A549 (cell line): Measurements from ENCODE around the gene FSD2. TPM values are rescaled to one million over a fixed set of nuclear protein-coding genes. Genes with fewer than 3 reads are reported as not detected.

Experiments used
- CBX2 ChIP-seq: fragments of 200-600 bp; sonication (generic); IDR thresholded peaks from 2 replicates; pipeline ENCODE4 v1.6.1; 2016; ENCODE audit warnings: low read depth, mild to moderate bottlenecking, borderline replicate concordance
- CHD2 ChIP-seq: fragments of 150-350 bp; IDR thresholded peaks from 2 replicates; pipeline ENCODE4 v1.6.1; 2014; ENCODE audit warnings: low read length; ENCODE audit not compliant: partially characterized antibody
- CTCF ChIP-seq: fragments of >200 bp; sonication (Bioruptor Twin); formaldehyde crosslinking; IDR thresholded peaks from 3 replicates; pipeline ENCODE4 v1.5.1; 2016
- E2F6 ChIP-seq: IDR thresholded peaks from 2 replicates; pipeline ENCODE4 v1.6.1; 2012; ENCODE audit warnings: low read depth, borderline replicate concordance
- EHMT2 ChIP-seq: fragments of 200-600 bp; sonication (generic); IDR thresholded peaks from 2 replicates; pipeline ENCODE4 v1.6.1; 2016; ENCODE audit warnings: antibody characterized with exemption, low read depth, mild to moderate bottlenecking, moderate library complexity
- ELK1 ChIP-seq: fragments of 150-350 bp; IDR thresholded peaks from 2 replicates; pipeline ENCODE4 v1.6.1; 2014; ENCODE audit warnings: low read depth, mild to moderate bottlenecking, low read length
- ESRRA ChIP-seq: fragments of 150-350 bp; IDR thresholded peaks from 2 replicates; pipeline ENCODE4 v1.6.1; 2014; ENCODE audit warnings: mild to moderate bottlenecking, low read length, borderline replicate concordance
- FOSB ChIP-seq: fragments of 250-450 bp; sonication (Bioruptor Pico); IDR thresholded peaks from 2 replicates; pipeline ENCODE4 v1.5.0; 2020; ENCODE audit warnings: mild to moderate bottlenecking, moderate library complexity
- FOSL2 ChIP-seq, 2 experiments: fragments of 450-650 bp in 1 of 2; fragments of >200 bp in 1 of 2; sonication (Bioruptor Twin) in 1 of 2; formaldehyde crosslinking; IDR thresholded peaks; 2 replicates each; pipeline versions ENCODE4 v1.5.0 to v1.6.1; 2016 to 2020; ENCODE audit warnings: mild to moderate bottlenecking in 1 of 2, moderate library complexity in 1 of 2
- FOXS1 ChIP-seq: fragments of 250-450 bp; sonication (Bioruptor Pico); IDR thresholded peaks from 2 replicates; pipeline ENCODE4 v1.5.0; 2020; ENCODE audit warnings: mild to moderate bottlenecking, moderate library complexity
- GATA3 ChIP-seq: IDR thresholded peaks from 2 replicates; pipeline ENCODE4 v1.6.1; 2012; ENCODE audit warnings: borderline replicate concordance
- HOXA7 ChIP-seq: fragments of 250-450 bp; sonication (Bioruptor Pico); IDR thresholded peaks from 2 replicates; pipeline ENCODE4 v1.5.0; 2020; ENCODE audit warnings: mild to moderate bottlenecking, moderate library complexity
- JUN ChIP-seq, 2 experiments: fragments of >200 bp; sonication (Bioruptor Twin); formaldehyde crosslinking; IDR thresholded peaks; 2 replicates in 1 of 2; 3 replicates in 1 of 2; pipeline ENCODE4 v1.6.1; 2016 to 2017
- KDM5A ChIP-seq: fragments of 200-600 bp; sonication (generic); IDR thresholded peaks from 2 replicates; pipeline ENCODE4 v1.6.1; 2016; ENCODE audit warnings: antibody characterized with exemption, mild to moderate bottlenecking
- MAFK ChIP-seq: fragments of 450-650 bp; IDR thresholded peaks from 2 replicates; pipeline ENCODE4 v1.6.1; 2014; ENCODE audit not compliant: partially characterized antibody
- MAZ ChIP-seq: fragments of 150-350 bp; IDR thresholded peaks from 2 replicates; pipeline ENCODE4 v1.6.1; 2014; ENCODE audit warnings: antibody characterized with exemption, low read depth, low read length, borderline replicate concordance
- MYC ChIP-seq: IDR thresholded peaks from 2 replicates; pipeline ENCODE4 v1.6.1; 2012; ENCODE audit warnings: mild to moderate bottlenecking, inconsistent platforms, low read length, improper control_type of control experiment, borderline replicate concordance
- NR3C1 ChIP-seq: fragments of >200 bp; sonication (Bioruptor Twin); formaldehyde crosslinking; IDR thresholded peaks from 3 replicates; pipeline ENCODE4 v1.6.1; 2017
- PBX3 ChIP-seq: IDR thresholded peaks from 2 replicates; pipeline ENCODE4 v1.6.1; 2012
- PHF8 ChIP-seq: fragments of 200-600 bp; sonication (generic); IDR thresholded peaks from 2 replicates; pipeline ENCODE4 v1.6.1; 2016; ENCODE audit warnings: low read depth, mild to moderate bottlenecking, antibody characterized with exemption, moderate library complexity, borderline replicate concordance
- POLR2A ChIP-seq: IDR thresholded peaks from 2 replicates; pipeline ENCODE4 v1.6.1; 2012; ENCODE audit warnings: mild to moderate bottlenecking, low read length
- POLR2AphosphoS2 ChIP-seq: conservative IDR thresholded peaks from 2 replicates; pipeline ENCODE4 v1.6.1; 2012; ENCODE audit warnings: low read length, improper control_type of control experiment, inconsistent platforms
- RAD21 ChIP-seq, 2 experiments: fragments of >200 bp in 1 of 2; sonication (Bioruptor Twin) in 1 of 2; formaldehyde crosslinking in 1 of 2; IDR thresholded peaks in 1 of 2; conservative IDR thresholded peaks in 1 of 2; 2 replicates in 1 of 2; 3 replicates in 1 of 2; pipeline ENCODE4 v1.6.1; 2012 to 2018; ENCODE audit warnings: inconsistent platforms in 1 of 2
- RCOR1 ChIP-seq: fragments of 150-350 bp; IDR thresholded peaks from 2 replicates; pipeline ENCODE4 v1.6.1; 2014; ENCODE audit warnings: antibody characterized with exemption, low read length, low read depth
- RFX5 ChIP-seq: fragments of 450-650 bp; IDR thresholded peaks from 2 replicates; pipeline ENCODE4 v1.7.1; 2014; ENCODE audit warnings: antibody characterized with exemption, mild to moderate bottlenecking, moderate library complexity
- SMC3 ChIP-seq: fragments of >200 bp; sonication (Bioruptor Twin); formaldehyde crosslinking; IDR thresholded peaks from 3 replicates; pipeline ENCODE4 v1.6.1; 2018; ENCODE audit warnings: inconsistent platforms
- TFCP2L1 ChIP-seq: fragments of 250-450 bp; sonication (Bioruptor Pico); IDR thresholded peaks from 2 replicates; pipeline ENCODE4 v1.5.0; 2021; ENCODE audit warnings: mild to moderate bottlenecking
- TP53 ChIP-seq: fragments of 250-450 bp; sonication (Bioruptor Pico); IDR thresholded peaks from 2 replicates; pipeline ENCODE4 v1.5.0; 2021; ENCODE audit warnings: mild to moderate bottlenecking, moderate library complexity
- ZC3H11A ChIP-seq: fragments of 450-650 bp; IDR thresholded peaks from 2 replicates; pipeline ENCODE4 v1.6.1; 2014; ENCODE audit warnings: antibody characterized with exemption, mild to moderate bottlenecking
- ZFP36 ChIP-seq: fragments of 450-650 bp; IDR thresholded peaks from 2 replicates; pipeline ENCODE4 v1.6.1; 2014; ENCODE audit warnings: borderline replicate concordance; ENCODE audit not compliant: partially characterized antibody
- ZSCAN20 ChIP-seq: fragments of 250-450 bp; sonication (Bioruptor Pico); IDR thresholded peaks from 2 replicates; pipeline ENCODE4 v1.8.0; 2022; ENCODE audit warnings: mild to moderate bottlenecking, moderate library complexity
- polyA plus RNA-seq, 4 experiments: library from polyadenylated mRNA; depleted of rRNA in 3 of 4; stranded (reverse); fragments of >200 nt; fragmentation: RNase III in 1 of 4; extraction: RNeasy Plus Mini Kit Qiagen cat#74134 plus additional on column Dnase treatment in 1 of 4; gene quantifications; 2 replicates in 3 of 4; 3 replicates in 1 of 4; pipeline ENCODE4 v1.2.3, GENCODE V29; 2011 to 2017
- TF ChIP-seq, protein P1 (sequence below): IDR thresholded peaks from 2 replicates; pipeline ENCODE4 v1.6.1; 2012
- TF ChIP-seq, protein P2 (sequence below): fragments of 200-600 bp; sonication (generic); IDR thresholded peaks from 2 replicates; pipeline ENCODE4 v1.6.1; 2016; ENCODE audit warnings: antibody characterized with exemption, mild to moderate bottlenecking, moderate library complexity
- TF ChIP-seq, protein P3 (sequence below): fragments of 250-450 bp; sonication (Bioruptor Pico); IDR thresholded peaks from 2 replicates; pipeline ENCODE4 v1.5.0; 2020; ENCODE audit warnings: low read depth, mild to moderate bottlenecking, moderate library complexity

FSD2 gene
- polyA plus RNA-seq, 2 of the 4 experiments (the other 2 are of a cell fraction), result not detected

- TF ChIP-seq HOXA7 (CRISPR knock-in tag) (no peak), RAD21 (conservative IDR thresholded peaks at IDR 0.05 in 1 of 2, IDR thresholded peaks at IDR 0.05 in 1 of 2) (no peak), FOSL2 (IDR thresholded peaks at IDR 0.05) (no peak), FOSL2 (CRISPR knock-in tag; IDR thresholded peaks at IDR 0.05) (no peak), CHD2 (no peak), FOXS1 (CRISPR knock-in tag) (no peak), ZC3H11A (no peak), ZSCAN20 (CRISPR knock-in tag) (no peak), ESRRA (no peak), E2F6 (peak; percentile 64; the same call in 1 of the 2 replicates), PBX3 (peak; percentile 90), GATA3 (no peak), RFX5 (peak; percentile 85), NR3C1 (no peak), ZFP36 (no peak), JUN (IDR thresholded peaks at IDR 0.05) (peak; percentile 79), TFCP2L1 (no peak), TP53 (no peak), MYC (no peak), CBX2 (no peak), MAFK (no peak), CTCF (peak; percentile 56), FOSB (CRISPR knock-in tag) (no peak), SMC3 (no peak), MAZ (no peak), POLR2A (peak; percentile 93), PHF8 (peak; percentile 90), ELK1 (no peak), RCOR1 (no peak), EHMT2 (no peak), KDM5A (no peak), POLR2AphosphoS2 (no peak)
- TF ChIP-seq, protein P1, sequence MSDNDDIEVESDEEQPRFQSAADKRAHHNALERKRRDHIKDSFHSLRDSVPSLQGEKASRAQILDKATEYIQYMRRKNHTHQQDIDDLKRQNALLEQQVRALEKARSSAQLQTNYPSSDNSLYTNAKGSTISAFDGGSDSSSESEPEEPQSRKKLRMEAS, result peak; percentile 23
- TF ChIP-seq, protein P2, sequence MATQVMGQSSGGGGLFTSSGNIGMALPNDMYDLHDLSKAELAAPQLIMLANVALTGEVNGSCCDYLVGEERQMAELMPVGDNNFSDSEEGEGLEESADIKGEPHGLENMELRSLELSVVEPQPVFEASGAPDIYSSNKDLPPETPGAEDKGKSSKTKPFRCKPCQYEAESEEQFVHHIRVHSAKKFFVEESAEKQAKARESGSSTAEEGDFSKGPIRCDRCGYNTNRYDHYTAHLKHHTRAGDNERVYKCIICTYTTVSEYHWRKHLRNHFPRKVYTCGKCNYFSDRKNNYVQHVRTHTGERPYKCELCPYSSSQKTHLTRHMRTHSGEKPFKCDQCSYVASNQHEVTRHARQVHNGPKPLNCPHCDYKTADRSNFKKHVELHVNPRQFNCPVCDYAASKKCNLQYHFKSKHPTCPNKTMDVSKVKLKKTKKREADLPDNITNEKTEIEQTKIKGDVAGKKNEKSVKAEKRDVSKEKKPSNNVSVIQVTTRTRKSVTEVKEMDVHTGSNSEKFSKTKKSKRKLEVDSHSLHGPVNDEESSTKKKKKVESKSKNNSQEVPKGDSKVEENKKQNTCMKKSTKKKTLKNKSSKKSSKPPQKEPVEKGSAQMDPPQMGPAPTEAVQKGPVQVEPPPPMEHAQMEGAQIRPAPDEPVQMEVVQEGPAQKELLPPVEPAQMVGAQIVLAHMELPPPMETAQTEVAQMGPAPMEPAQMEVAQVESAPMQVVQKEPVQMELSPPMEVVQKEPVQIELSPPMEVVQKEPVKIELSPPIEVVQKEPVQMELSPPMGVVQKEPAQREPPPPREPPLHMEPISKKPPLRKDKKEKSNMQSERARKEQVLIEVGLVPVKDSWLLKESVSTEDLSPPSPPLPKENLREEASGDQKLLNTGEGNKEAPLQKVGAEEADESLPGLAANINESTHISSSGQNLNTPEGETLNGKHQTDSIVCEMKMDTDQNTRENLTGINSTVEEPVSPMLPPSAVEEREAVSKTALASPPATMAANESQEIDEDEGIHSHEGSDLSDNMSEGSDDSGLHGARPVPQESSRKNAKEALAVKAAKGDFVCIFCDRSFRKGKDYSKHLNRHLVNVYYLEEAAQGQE, result no peak
- TF ChIP-seq, protein P3, sequence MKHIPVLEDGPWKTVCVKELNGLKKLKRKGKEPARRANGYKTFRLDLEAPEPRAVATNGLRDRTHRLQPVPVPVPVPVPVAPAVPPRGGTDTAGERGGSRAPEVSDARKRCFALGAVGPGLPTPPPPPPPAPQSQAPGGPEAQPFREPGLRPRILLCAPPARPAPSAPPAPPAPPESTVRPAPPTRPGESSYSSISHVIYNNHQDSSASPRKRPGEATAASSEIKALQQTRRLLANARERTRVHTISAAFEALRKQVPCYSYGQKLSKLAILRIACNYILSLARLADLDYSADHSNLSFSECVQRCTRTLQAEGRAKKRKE (CRISPR knock-in tag), result no peak
Observed at GRCh38 chr15:82809308-82810060, 3.6 kb upstream of the FSD2 start, which contains the start of gene WHAMM (continued).
